Naive thymus-derived CD4-positive, alpha-beta T cell (primary cell): Measurements from ENCODE around the gene IL21R. TPM values are rescaled to one million over a fixed set of nuclear protein-coding genes. Genes with fewer than 3 reads are reported as not detected.

ENCODE experiments used
- ATAC-seq: fragments of 150-1000 bp; cut with Tn5 transposase; 2 replicates; pipeline ENCODE4 v1.10.0; 2021; ENCODE audit warnings: mild to moderate bottlenecking, moderate library complexity
- CTCF ChIA-PET: fragments of 350-600 bp; sonication (Branson Sonifier 250); formaldehyde crosslinking; loops from one replicate; lab custom pipeline; 2021; ENCODE audit warnings: antibody characterized with exemption; lab: Charles Lee
- POLR2A ChIA-PET: fragments of 350-600 bp; sonication (Branson Sonifier 250); formaldehyde crosslinking; loops from one replicate; lab custom pipeline; 2021; ENCODE audit warnings: antibody characterized with exemption, inconsistent platforms; lab: Charles Lee
- DNase-seq, 9 donors: peaks; one replicate each; pipeline versions ENCODE4 v3.0.0 to v3.0.0-alpha.2; 2020 to 2022; ENCODE audit warnings: mixed read lengths in 1 of 9
- H3K27ac ChIP-seq: one replicate; pipeline ENCODE4 v1.7.0; 2013; ENCODE audit warnings: mild to moderate bottlenecking, low read depth, low read length, moderate library complexity
- H3K27me3 ChIP-seq, 2 donors: one replicate each; pipeline ENCODE4 v1.7.0; 2013; ENCODE audit warnings: low read length in 2 of 2, mild to moderate bottlenecking in 2 of 2, moderate library complexity in 2 of 2; ENCODE audit not compliant: control insufficient read depth in 2 of 2, insufficient read depth in 2 of 2
- H3K36me3 ChIP-seq, 3 experiments: 1 replicate in 2 of 3; 2 replicates in 1 of 3; pipeline ENCODE4 v1.7.0; 2013; ENCODE audit warnings: low read length in 3 of 3, mild to moderate bottlenecking in 3 of 3, moderate library complexity in 1 of 3; ENCODE audit not compliant: insufficient read depth in 3 of 3, control insufficient read depth in 2 of 3
- H3K4me1 ChIP-seq, 2 donors: one replicate each; pipeline ENCODE4 v1.7.0; 2013; ENCODE audit warnings: low read length in 2 of 2, mild to moderate bottlenecking in 2 of 2, moderate library complexity in 1 of 2; ENCODE audit not compliant: control insufficient read depth in 2 of 2, insufficient read depth in 2 of 2
- H3K4me3 ChIP-seq: 2 replicates; pipeline ENCODE4 v1.7.0; 2013; ENCODE audit warnings: mild to moderate bottlenecking, low read length
- H3K9me3 ChIP-seq, 3 experiments: 1 replicate in 2 of 3; 2 replicates in 1 of 3; pipeline ENCODE4 v1.7.0; 2013; ENCODE audit warnings: low read length in 3 of 3; ENCODE audit not compliant: control insufficient read depth in 2 of 3
- H3K27ac Mint-ChIP-seq, 9 donors: one replicate each; pipeline ENCODE4 v1.8.0; 2020 to 2022; ENCODE audit warnings: mixed read lengths in 9 of 9, mild to moderate bottlenecking in 8 of 9, moderate library complexity in 5 of 9, inconsistent platforms in 2 of 9
- H3K27me3 Mint-ChIP-seq, 5 donors: one replicate each; pipeline ENCODE4 v1.8.0; 2021 to 2022; ENCODE audit warnings: mixed read lengths in 5 of 5, mild to moderate bottlenecking in 1 of 5
- H3K36me3 Mint-ChIP-seq, 5 donors: one replicate each; pipeline ENCODE4 v1.8.0; 2020 to 2022; ENCODE audit warnings: mixed read lengths in 5 of 5, mild to moderate bottlenecking in 3 of 5, inconsistent platforms in 1 of 5
- H3K4me1 Mint-ChIP-seq, 7 donors: one replicate each; pipeline ENCODE4 v1.8.0; 2020 to 2022; ENCODE audit warnings: mixed read lengths in 7 of 7, mild to moderate bottlenecking in 3 of 7, inconsistent platforms in 1 of 7
- H3K4me3 Mint-ChIP-seq, 10 donors: one replicate each; pipeline ENCODE4 v1.8.0; 2020 to 2022; ENCODE audit warnings: mild to moderate bottlenecking in 10 of 10, mixed read lengths in 10 of 10, moderate library complexity in 6 of 10, inconsistent platforms in 2 of 10
- H3K9me3 Mint-ChIP-seq, 11 donors: one replicate each; pipeline ENCODE4 v1.8.0; 2020 to 2022; ENCODE audit warnings: mixed read lengths in 11 of 11, mild to moderate bottlenecking in 4 of 11, inconsistent platforms in 1 of 11, moderate library complexity in 1 of 11
- intact Hi-C, 2 donors: fragments of 100-400 bp; cut with micrococcal nuclease; formaldehyde crosslinking; loops; one replicate each; pipeline ENCODE4 v1.15.1; 2023
- polyA plus RNA-seq, 2 donors: library from polyadenylated mRNA; unstranded; fragments of 300-500 nt; fragmentation: Illumina TruSeq; gene quantifications; one replicate each; pipeline ENCODE4 v1.2.3, GENCODE V29; 2021
- total RNA-seq, 6 experiments: library from RNA in 5 of 6; stranded (reverse) in 5 of 6; gene quantifications; 1 replicate in 5 of 6; 2 replicates in 1 of 6; pipeline ENCODE4 v1.2.3 and lab custom pipeline; 2021 to 2026

The IL21R gene
- total and polyA plus RNA-seq, 7 experiments from 2014 or later = 24.6 to 52.1 (median 37.1) TPM

- Mint-ChIP-seq H3K9me3 (peaks cover 0 to 24% (median 7%) of the 10 kb centered on the region in 11 donors), H3K27me3 (no peaks in the 10 kb centered on the region), H3K36me3 (peaks cover 0 to 36% (median 4%) of the 10 kb centered on the region in 5 donors), H3K4me1 (peaks cover 13 to 33% (median 29%) of the 10 kb centered on the region in 7 donors), H3K4me3 (no peak overlapping the region), H3K27ac (peak overlapping the region in 1 of 9 donors; percentile 53)
- Histone ChIP-seq H3K27me3 (no peaks in the 10 kb centered on the region), H3K4me3 (no peak overlapping the region), H3K36me3 (no peaks in the 10 kb centered on the region), H3K9me3 (peaks cover 0 to 6% (median 0%) of the 10 kb centered on the region in 3 experiments), H3K27ac (no peak overlapping the region), H3K4me1 (no peaks in the 10 kb centered on the region)
- ATAC-seq (no peak), DNase-seq (no peak)
- intact Hi-C loops = no loop called here
- POLR2A ChIA-PET = interaction anchor here (0.6 to 1.1 kb wide), 2 partner anchors 16 to 32 kb away, joined by 3 read pairs; no protein-coding TSS in a partner anchor
- CTCF ChIA-PET = no interaction called here
Observed at GRCh38 chr16:27384425-27384824, 17.5 kb upstream of the IL21R start.

GRCh38 chr16:27385398-27385797 is 16.6 kb upstream of the IL21R start:
- H3K4me1 Mint-ChIP-seq = peaks cover 7 to 24% (median 22%) of the 10 kb centered on the region in 7 donors
- ChIA-PET POLR2A (interaction anchor here (1.3 to 1.6 kb wide), 2 partner anchors 16 kb away, joined by 3 to 5 read pairs; partner anchors contain the start of gene IL21R), CTCF (interaction anchor here (1.0 kb wide), 1 partner anchor 230 kb away, joined by 3 read pairs; no protein-coding TSS in a partner anchor)
- Histone ChIP-seq H3K36me3 (no peaks in the 10 kb centered on the region), H3K4me3 (no peak overlapping the region), H3K27ac (no peak overlapping the region), H3K9me3 (peaks cover 0 to 6% (median 0%) of the 10 kb centered on the region in 3 experiments), H3K27me3 (no peaks in the 10 kb centered on the region), H3K4me1 (no peaks in the 10 kb centered on the region)
- no peaks in the 10 kb centered on the region for H3K27me3 Mint-ChIP-seq
- ATAC-seq (no peak), DNase-seq (no peak)
- peaks cover 0 to 38% (median 4%) of the 10 kb centered on the region in 5 donors for H3K36me3 Mint-ChIP-seq
- peaks cover 0 to 27% (median 9%) of the 10 kb centered on the region in 11 donors for H3K9me3 Mint-ChIP-seq
- H3K4me3 Mint-ChIP-seq = no peak overlapping the region
- H3K27ac Mint-ChIP-seq = no peak overlapping the region
- intact Hi-C loops = no loop called here

GRCh38 chr16:27386674-27387073 is 15.3 kb upstream of the IL21R start:
- ChIA-PET CTCF (interaction anchor here (0.6 to 0.7 kb wide), 2 partner anchors 9 to 21 kb away, joined by 3 read pairs; no protein-coding TSS in a partner anchor), POLR2A (interaction anchor here (1.6 to 2.7 kb wide), 2 partner anchors 9 to 15 kb away, joined by 5 to 15 read pairs; partner anchors contain the start of gene IL21R)
- H3K4me3 Mint-ChIP-seq = no peak overlapping the region
- DNase-seq (no peak), ATAC-seq (no peak)
- H3K27me3 Mint-ChIP-seq = no peaks in the 10 kb centered on the region
- peak overlapping the region in 2 of 9 donors; percentile 3 to 71 for H3K27ac Mint-ChIP-seq
- Histone ChIP-seq H3K4me3 (no peak overlapping the region), H3K27ac (no peak overlapping the region), H3K27me3 (no peaks in the 10 kb centered on the region), H3K4me1 (no peaks in the 10 kb centered on the region), H3K36me3 (no peaks in the 10 kb centered on the region), H3K9me3 (peaks cover 0 to 6% (median 0%) of the 10 kb centered on the region in 3 experiments)
- H3K9me3 Mint-ChIP-seq = peaks cover 0 to 32% (median 9%) of the 10 kb centered on the region in 11 donors
- intact Hi-C loops = loop anchor here in 1 of 2 donors (1.0 kb wide), 1 partner anchor 41 kb away; no protein-coding TSS in a partner anchor
- peaks cover 7 to 19% (median 15%) of the 10 kb centered on the region in 7 donors for H3K4me1 Mint-ChIP-seq
- peaks cover 0 to 44% (median 4%) of the 10 kb centered on the region in 5 donors for H3K36me3 Mint-ChIP-seq

GRCh38 chr16:27387724-27388123 is 14.2 kb upstream of the IL21R start:
- DNase-seq (peak in 1 of 9 donors; percentile 11), ATAC-seq (no peak)
- no peaks in the 10 kb centered on the region for H3K4me1 ChIP-seq
- intact Hi-C loops = loop anchor here in 1 of 2 donors (1.0 kb wide), 1 partner anchor 40 kb away; no protein-coding TSS in a partner anchor
- peaks cover 0 to 10% (median 6%) of the 10 kb centered on the region in 7 donors for H3K4me1 Mint-ChIP-seq
- no peaks in the 10 kb centered on the region for H3K27me3 ChIP-seq
- H3K4me3 ChIP-seq = no peak overlapping the region
- no peak overlapping the region for H3K27ac ChIP-seq
- H3K27me3 Mint-ChIP-seq = no peaks in the 10 kb centered on the region
- POLR2A ChIA-PET = interaction anchor here (0.6 to 2.7 kb wide), 6 partner anchors 10 to 103 kb away, joined by 3 to 15 read pairs (median 5); partner anchors contain the start of gene IL21R
- H3K36me3 ChIP-seq = no peaks in the 10 kb centered on the region
- CTCF ChIA-PET = interaction anchor here (1.0 kb wide), 1 partner anchor 9 kb away, joined by 5 read pairs; no protein-coding TSS in a partner anchor
- H3K9me3 Mint-ChIP-seq = peaks cover 0 to 38% (median 15%) of the 10 kb centered on the region in 11 donors
- peaks cover 0 to 6% (median 3%) of the 10 kb centered on the region in 3 experiments for H3K9me3 ChIP-seq
- no peak overlapping the region for H3K4me3 Mint-ChIP-seq
- H3K27ac Mint-ChIP-seq = no peak overlapping the region
- peaks cover 0 to 47% (median 13%) of the 10 kb centered on the region in 5 donors for H3K36me3 Mint-ChIP-seq

- H3K4me3 ChIP-seq = no peak overlapping the region
- ATAC-seq (no peak), DNase-seq (peak in 1 of 9 donors; percentile 13)
- ChIA-PET POLR2A (interaction anchor here (1.7 to 2.7 kb wide), 3 partner anchors 12 to 15 kb away, joined by 5 to 24 read pairs (median 10); partner anchors contain the start of gene IL21R), CTCF (no interaction called here)
- Mint-ChIP-seq H3K27ac (no peak overlapping the region), H3K36me3 (peaks cover 1 to 54% (median 11%) of the 10 kb centered on the region in 5 donors), H3K27me3 (no peaks in the 10 kb centered on the region), H3K4me1 (peaks cover 0 to 17% (median 3%) of the 10 kb centered on the region in 7 donors), H3K4me3 (no peak overlapping the region), H3K9me3 (peaks cover 3 to 41% (median 16%) of the 10 kb centered on the region in 11 donors)
- H3K27me3 ChIP-seq = no peaks in the 10 kb centered on the region
- H3K4me1 ChIP-seq = no peaks in the 10 kb centered on the region
- H3K9me3 ChIP-seq = peaks cover 0 to 3% (median 0%) of the 10 kb centered on the region in 3 experiments
- no peaks in the 10 kb centered on the region for H3K36me3 ChIP-seq
- H3K27ac ChIP-seq = no peak overlapping the region
- intact Hi-C loops = no loop called here
Observed at GRCh38 chr16:27389272-27389961, 12.6 kb upstream of the IL21R start.

GRCh38 chr16:27390151-27390550 is 11.8 kb upstream of the IL21R start:
- Mint-ChIP-seq H3K4me1 (peaks cover 0 to 21% (median 2%) of the 10 kb centered on the region in 7 donors), H3K36me3 (peaks cover 4 to 54% (median 10%) of the 10 kb centered on the region in 5 donors), H3K27me3 (no peaks in the 10 kb centered on the region), H3K4me3 (no peak overlapping the region), H3K27ac (peak overlapping the region in 1 of 9 donors; percentile 37), H3K9me3 (peaks cover 6 to 45% (median 17%) of the 10 kb centered on the region in 11 donors)
- Histone ChIP-seq H3K9me3 (peaks cover 0 to 3% (median 0%) of the 10 kb centered on the region in 3 experiments), H3K36me3 (no peaks in the 10 kb centered on the region), H3K4me3 (no peak overlapping the region), H3K27me3 (no peaks in the 10 kb centered on the region), H3K27ac (no peak overlapping the region), H3K4me1 (no peaks in the 10 kb centered on the region)
- no peak for DNase-seq
- CTCF ChIA-PET = interaction anchor here (0.7 kb wide), 1 partner anchor 57 kb away, joined by 4 read pairs; no protein-coding TSS in a partner anchor
- POLR2A ChIA-PET = interaction anchor here (2.7 kb wide), 1 partner anchor 12 kb away, joined by 24 read pairs; the partner anchor contains the start of gene IL21R
- intact Hi-C loops = no loop called here
- no peak for ATAC-seq
